MCF 10A (cell line): ENCODE results near the gene MAP2K5. TPM values are rescaled to one million over a fixed set of nuclear protein-coding genes. Genes with fewer than 3 reads are reported as not detected.

Experiments
- BruUV-seq: library from RNA; stranded (reverse); fragments of 400-500 nt; replicated peaks from 2 replicates; lab custom pipeline; 2021; lab: Mats Ljungman, UMichigan
- CTCF ChIA-PET: fragments of 300-600 bp; sonication (Branson Sonifier 250); formaldehyde crosslinking; extraction: SDS; loops from one replicate; lab custom pipeline; 2021; ENCODE audit warnings: antibody characterized with exemption, inconsistent platforms; lab: Yijun Ruan, JAX
- POLR2A ChIA-PET: fragments of 300-600, 350-650 bp; sonication (Branson Sonifier 250); formaldehyde crosslinking; extraction: SDS; loops from one replicate; lab custom pipeline; 2020; ENCODE audit warnings: antibody characterized with exemption, inconsistent platforms; lab: Yijun Ruan, JAX
- DNase-seq: peaks from one replicate; pipeline ENCODE4 v3.0.0-alpha.2; 2018; ENCODE audit not compliant: unreplicated experiment
- H3K27ac Mint-ChIP-seq: one replicate; pipeline ENCODE4 v1.8.0; 2022; ENCODE audit warnings: mild to moderate bottlenecking, low read depth, mixed read lengths; ENCODE audit not compliant: unreplicated experiment
- H3K27me3 Mint-ChIP-seq: one replicate; pipeline ENCODE4 v1.8.0; 2022; ENCODE audit warnings: mixed read lengths; ENCODE audit not compliant: insufficient read depth, unreplicated experiment
- H3K36me3 Mint-ChIP-seq: one replicate; pipeline ENCODE4 v1.8.0; 2022; ENCODE audit warnings: mild to moderate bottlenecking, moderate library complexity, mixed read lengths; ENCODE audit not compliant: insufficient read depth, unreplicated experiment
- H3K4me1 Mint-ChIP-seq: one replicate; pipeline ENCODE4 v1.8.0; 2022; ENCODE audit warnings: mixed read lengths; ENCODE audit not compliant: insufficient read depth, unreplicated experiment
- H3K4me3 Mint-ChIP-seq: one replicate; pipeline ENCODE4 v1.8.0; 2022; ENCODE audit warnings: mild to moderate bottlenecking, moderate library complexity, mixed read lengths; ENCODE audit not compliant: unreplicated experiment
- H3K9me3 Mint-ChIP-seq: one replicate; pipeline ENCODE4 v1.8.0; 2022; ENCODE audit warnings: mixed read lengths; ENCODE audit not compliant: unreplicated experiment
- CTCF ChIP-seq: fragments of 200-600 bp; IDR thresholded peaks from one replicate; pipeline ENCODE4 v1.8.0; 2022; ENCODE audit warnings: antibody characterized with exemption, mild to moderate bottlenecking; ENCODE audit not compliant: unreplicated experiment
- intact Hi-C: fragments of 100-400 bp; cut with micrococcal nuclease; formaldehyde crosslinking; loops from 2 replicates; pipeline ENCODE4 v1.14.1; 2022
- total RNA-seq: library from RNA; stranded (reverse); gene quantifications from 2 replicates; pipeline ENCODE4 v1.2.3, GENCODE V29; 2022

The MAP2K5 gene
- total RNA-seq, 1 experiment from 2014 or later = 24.4 TPM

GRCh38 chr15:67786646-67787045 lies 244.1 kb downstream of the MAP2K5 start:
- Mint-ChIP-seq H3K4me3 (no peak overlapping the region), H3K9me3 (no peaks in the 10 kb centered on the region), H3K27ac (no peak overlapping the region), H3K36me3 (peaks cover 17% of the 10 kb centered on the region), H3K4me1 (no peaks in the 10 kb centered on the region), H3K27me3 (no peaks in the 10 kb centered on the region)
- intact Hi-C loops = no loop called here
- ChIA-PET POLR2A (no interaction called here), CTCF (interaction anchor here (0.6 kb wide), 1 partner anchor 353 kb away, joined by 4 read pairs; no protein-coding TSS in a partner anchor)
- DNase-seq = no peak
- no peak for TF ChIP-seq CTCF
- BruUV-seq = no TSS peak

- Mint-ChIP-seq H3K36me3 (peaks cover 6% of the 10 kb centered on the region), H3K27me3 (no peaks in the 10 kb centered on the region), H3K4me1 (no peaks in the 10 kb centered on the region), H3K9me3 (no peaks in the 10 kb centered on the region), H3K27ac (no peak overlapping the region), H3K4me3 (no peak overlapping the region)
- TF ChIP-seq CTCF = no peak
- ChIA-PET CTCF (no interaction called here), POLR2A (interaction anchor here (0.6 kb wide), 1 partner anchor 178 kb away, joined by 3 read pairs; no protein-coding TSS in a partner anchor)
- DNase-seq = no peak
- intact Hi-C loops = no loop called here
- no TSS peak for BruUV-seq
Observed at GRCh38 chr15:67788986-67789385, 246.5 kb downstream of the MAP2K5 start.

- no peak for TF ChIP-seq CTCF
- H3K27me3 Mint-ChIP-seq = no peaks in the 10 kb centered on the region
- H3K4me3 Mint-ChIP-seq = no peak overlapping the region
- no peak for DNase-seq
- peaks cover 11% of the 10 kb centered on the region for H3K9me3 Mint-ChIP-seq
- POLR2A ChIA-PET = interaction anchor here (0.6 to 0.7 kb wide), 3 partner anchors 10 to 280 kb away, joined by 3 read pairs; no protein-coding TSS in a partner anchor
- BruUV-seq = no TSS peak
- CTCF ChIA-PET = no interaction called here
- H3K27ac Mint-ChIP-seq = no peak overlapping the region
- no peaks in the 10 kb centered on the region for H3K4me1 Mint-ChIP-seq
- peaks cover 6% of the 10 kb centered on the region for H3K36me3 Mint-ChIP-seq
- intact Hi-C loops = no loop called here
Observed at GRCh38 chr15:67790610-67791319, 248.3 kb downstream of the MAP2K5 start.

- Mint-ChIP-seq H3K27me3 (no peaks in the 10 kb centered on the region), H3K36me3 (no peaks in the 10 kb centered on the region), H3K4me1 (no peaks in the 10 kb centered on the region), H3K27ac (no peak overlapping the region), H3K9me3 (peaks cover 16% of the 10 kb centered on the region), H3K4me3 (no peak overlapping the region)
- intact Hi-C loops = no loop called here
- CTCF ChIA-PET = no interaction called here
- TF ChIP-seq CTCF = no peak
- POLR2A ChIA-PET = interaction anchor here (0.6 to 1.3 kb wide), 2 partner anchors 22 to 307 kb away, joined by 3 read pairs; no protein-coding TSS in a partner anchor
- no peak for DNase-seq
- no TSS peak for BruUV-seq
Observed at GRCh38 chr15:67792250-67792942, 249.9 kb downstream of the MAP2K5 start.
